Right lobe of liver (tissue), 6 donors: ENCODE results near the gene WSCD2. TPM values are rescaled to one million over a fixed set of nuclear protein-coding genes. Genes with fewer than 3 reads are reported as not detected.

Source experiments
- ATAC-seq, 4 donors: fragments of 200-7000 bp; cut with Tn5 transposase; one replicate each; pipeline ENCODE4 v1.9.1; 2020; ENCODE audit warnings: mild to moderate bottlenecking in 4 of 4, moderate library complexity in 4 of 4
- DNase-seq, 3 donors: peaks; one replicate each; pipeline ENCODE4 v3.0.0-alpha.2; 2020
- H3K27ac ChIP-seq, 3 donors: fragments of 200-600 bp; one replicate each; pipeline ENCODE4 v1.8.0; 2022
- H3K27me3 ChIP-seq, 2 donors: fragments of 200-600 bp; one replicate each; pipeline ENCODE4 v1.8.0; 2022
- H3K36me3 ChIP-seq, 4 donors: fragments of 200-600 bp; sonication (generic) in 1 of 4; one replicate each; pipeline versions ENCODE4 v1.5.1 to v1.8.0; 2017 to 2022; ENCODE audit warnings: control low read depth in 1 of 4
- H3K4me1 ChIP-seq, 4 donors: fragments of 200-600 bp; sonication (generic) in 1 of 4; one replicate each; pipeline versions ENCODE4 v1.5.1 to v1.8.0; 2017 to 2022; ENCODE audit warnings: control low read depth in 1 of 4
- H3K4me3 ChIP-seq, 3 donors: fragments of 200-600 bp; one replicate each; pipeline ENCODE4 v1.8.0; 2022
- H3K9me3 ChIP-seq, 4 donors: fragments of 200-600 bp; sonication (generic) in 1 of 4; one replicate each; pipeline versions ENCODE4 v1.5.1 to v1.8.0; 2017 to 2022; ENCODE audit warnings: control low read depth in 1 of 4
- POLR2A ChIP-seq: fragments of 450-650 bp; IDR thresholded peaks from one replicate; pipeline ENCODE4 v1.6.1; 2017; ENCODE audit warnings: antibody characterized with exemption, mild to moderate bottlenecking
- WGBS: methylation state at CpG from one replicate; pipeline ENCODE4 v1.1.6; 2018; ENCODE audit warnings: low coverage, low lambda C conversion rate; ENCODE audit not compliant: insufficient coverage; ENCODE audit errors: missing lambda C conversion rate; 5-methylcytosine and 5-hydroxymethylcytosine counted together
- intact Hi-C, 2 donors: fragments of 100-400 bp; cut with DNase I; formaldehyde crosslinking; loops; one replicate each; pipeline versions ENCODE4 v1.11.2 to v1.14.1; 2022
- total RNA-seq, 6 experiments: library from RNA; depleted of rRNA in 2 of 6; stranded (reverse); fragments of >200 nt in 2 of 6; fragmentation: NEBNext Ultra II Directional in 3 of 6; extraction: Animal tissue kit (Norgen Biotek cat#: 25700) in 3 of 6; gene quantifications; one replicate each; pipeline versions ENCODE4 v1.1.0 to v1.2.4, GENCODE V29; 2016 to 2023
- TF ChIP-seq, protein P1 (sequence below), 4 donors: fragments of 200-600 bp in 3 of 4; fragments of 450-650 bp in 1 of 4; IDR thresholded peaks; one replicate each; pipeline versions ENCODE4 v1.5.1 to v1.8.0; 2016 to 2022; ENCODE audit warnings: antibody characterized with exemption in 4 of 4, mild to moderate bottlenecking in 2 of 4
- donor health status: DM: no; HTN: yes; CAD: no.
- donor health status: DM: no; HTN: no; CAD: no.
- donor health status: DM: no; HTN: no; CAD: no.
- donor health status: DM: no; HTN: yes; CAD: no.
- donor health status: DM: no; HTN: yes; CAD: no.

Gene WSCD2
- total RNA-seq, 6 experiments from 2014 or later: not detected

DNA sequence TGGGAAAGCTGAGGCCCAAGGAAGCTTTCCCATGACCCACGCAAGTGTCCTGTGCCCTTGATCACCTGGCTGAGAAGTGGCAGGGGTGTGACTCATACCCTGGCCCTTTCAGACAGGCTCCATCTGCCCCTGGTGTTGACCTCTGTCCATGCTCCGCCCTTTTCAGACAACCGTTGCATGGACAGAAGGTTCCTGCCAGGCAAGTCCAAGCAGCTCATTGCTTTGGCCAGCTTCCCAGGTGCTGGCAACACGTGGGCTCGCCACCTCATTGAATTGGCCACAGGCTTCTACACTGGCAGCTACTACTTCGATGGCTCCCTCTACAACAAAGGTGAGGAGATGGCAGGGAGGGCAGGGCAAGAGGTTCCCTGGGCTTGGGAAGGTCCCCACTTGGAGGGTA lies 103.5 kb downstream of the WSCD2 start:
- no peaks in the 10 kb centered on the region for H3K36me3 ChIP-seq
- no peaks in the 10 kb centered on the region for H3K9me3 ChIP-seq
- H3K4me1 ChIP-seq: no peaks in the 10 kb centered on the region
- H3K27me3 ChIP-seq: no peaks in the 10 kb centered on the region
- H3K27ac ChIP-seq: no peak overlapping the region
- ATAC-seq: peak; percentile 7 to 67 (median 41)
- intact Hi-C loops: no loop called here
- TF ChIP-seq, protein P1, sequence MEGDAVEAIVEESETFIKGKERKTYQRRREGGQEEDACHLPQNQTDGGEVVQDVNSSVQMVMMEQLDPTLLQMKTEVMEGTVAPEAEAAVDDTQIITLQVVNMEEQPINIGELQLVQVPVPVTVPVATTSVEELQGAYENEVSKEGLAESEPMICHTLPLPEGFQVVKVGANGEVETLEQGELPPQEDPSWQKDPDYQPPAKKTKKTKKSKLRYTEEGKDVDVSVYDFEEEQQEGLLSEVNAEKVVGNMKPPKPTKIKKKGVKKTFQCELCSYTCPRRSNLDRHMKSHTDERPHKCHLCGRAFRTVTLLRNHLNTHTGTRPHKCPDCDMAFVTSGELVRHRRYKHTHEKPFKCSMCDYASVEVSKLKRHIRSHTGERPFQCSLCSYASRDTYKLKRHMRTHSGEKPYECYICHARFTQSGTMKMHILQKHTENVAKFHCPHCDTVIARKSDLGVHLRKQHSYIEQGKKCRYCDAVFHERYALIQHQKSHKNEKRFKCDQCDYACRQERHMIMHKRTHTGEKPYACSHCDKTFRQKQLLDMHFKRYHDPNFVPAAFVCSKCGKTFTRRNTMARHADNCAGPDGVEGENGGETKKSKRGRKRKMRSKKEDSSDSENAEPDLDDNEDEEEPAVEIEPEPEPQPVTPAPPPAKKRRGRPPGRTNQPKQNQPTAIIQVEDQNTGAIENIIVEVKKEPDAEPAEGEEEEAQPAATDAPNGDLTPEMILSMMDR (IDR thresholded peaks at IDR 0.05): no peak
- no peak for TF ChIP-seq POLR2A
- DNase-seq: no peak
- WGBS: no CpG with 5 or more reads among the region's 6 CpGs
- H3K4me3 ChIP-seq: no peak overlapping the region

DNA sequence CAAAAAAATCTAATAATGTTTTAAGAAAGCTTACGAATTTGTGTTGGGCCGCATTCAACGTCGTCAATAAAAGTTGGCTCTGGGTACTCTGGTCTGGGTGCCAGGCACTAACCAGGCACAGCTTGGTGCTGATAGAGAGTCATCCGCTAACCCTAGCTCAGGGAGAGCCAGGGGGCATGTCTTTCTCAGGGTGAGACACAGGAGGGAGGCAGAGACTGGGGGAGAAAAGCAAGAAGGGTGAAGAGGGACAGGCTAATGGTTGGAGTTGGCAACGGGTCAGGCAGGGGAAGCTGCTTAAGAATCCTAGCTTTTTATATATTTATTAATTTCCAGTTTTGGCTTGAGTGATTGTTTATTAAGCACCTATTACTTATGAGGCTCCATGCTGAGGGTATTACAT lies 105.1 kb downstream of the WSCD2 start:
- intact Hi-C loops: no loop called here
- H3K36me3 ChIP-seq: no peaks in the 10 kb centered on the region
- H3K27me3 ChIP-seq: no peaks in the 10 kb centered on the region
- H3K4me3 ChIP-seq: no peak overlapping the region
- TF ChIP-seq, protein P1 (IDR thresholded peaks at IDR 0.05): peak in 1 of 4 donors; percentile 14
- TF ChIP-seq POLR2A: no peak
- ATAC-seq (peak in 1 of 4 donors; percentile 40), DNase-seq (no peak)
- H3K27ac ChIP-seq: no peak overlapping the region
- H3K4me1 ChIP-seq: no peaks in the 10 kb centered on the region
- no peaks in the 10 kb centered on the region for H3K9me3 ChIP-seq
- 59% methylated on average over 6 of the region's 6 CpGs for WGBS

DNA sequence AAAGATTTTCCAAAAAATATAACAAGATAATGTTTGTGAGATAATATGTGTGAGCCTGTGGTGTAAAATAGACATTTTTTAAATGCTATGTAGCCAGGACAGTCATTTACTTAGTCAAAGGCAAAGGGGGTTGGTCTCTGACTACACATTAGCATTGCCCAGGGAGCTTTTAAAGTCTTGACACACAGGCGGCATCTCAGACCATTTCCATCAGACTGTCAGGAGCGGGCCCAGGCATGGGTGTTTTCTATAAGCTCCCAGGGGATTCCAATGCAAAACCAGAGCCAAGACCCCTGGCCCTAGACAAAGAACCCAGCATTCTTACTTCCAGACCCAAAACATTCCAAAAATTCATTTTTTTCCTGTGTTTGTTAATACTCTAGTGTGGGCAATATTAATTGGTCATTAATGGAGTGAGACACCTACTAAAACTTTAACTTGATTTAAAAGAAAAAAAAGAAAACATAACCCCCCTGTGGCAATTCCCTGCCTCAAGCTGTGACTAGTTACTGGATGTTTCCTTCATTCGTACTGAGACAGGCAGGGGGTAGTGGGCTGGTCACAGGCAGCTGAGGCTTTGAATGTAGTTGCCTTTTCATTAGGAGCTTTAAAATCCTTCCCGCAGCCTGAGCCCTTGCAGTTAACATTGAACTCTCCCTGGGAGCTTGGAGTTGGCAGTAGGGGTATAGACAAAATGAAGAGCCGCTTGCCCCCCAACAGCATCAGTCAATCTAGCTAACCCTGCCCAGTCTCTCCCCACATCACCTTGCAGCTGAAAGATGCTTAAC lies 106.3 kb downstream of the WSCD2 start:
- intact Hi-C loops: no loop called here
- DNase-seq: no peak

DNA sequence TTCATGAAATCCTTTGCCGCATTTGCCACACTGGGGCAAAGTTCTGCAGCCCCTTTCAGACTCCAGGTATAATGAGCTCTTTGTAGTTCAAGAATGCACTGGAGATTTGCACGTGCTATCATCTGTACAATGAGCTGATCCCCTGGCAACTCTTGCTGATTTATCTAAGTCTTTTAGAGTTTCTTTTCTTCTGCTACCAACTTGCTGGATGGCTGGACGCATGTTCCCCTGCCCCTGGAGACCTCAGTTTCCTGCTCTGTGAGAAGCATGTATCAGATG lies 106.8 kb downstream of the WSCD2 start:
- Histone ChIP-seq H3K27me3 (no peaks in the 10 kb centered on the region), H3K27ac (no peak overlapping the region), H3K36me3 (no peaks in the 10 kb centered on the region), H3K9me3 (no peaks in the 10 kb centered on the region), H3K4me3 (no peak overlapping the region), H3K4me1 (no peaks in the 10 kb centered on the region)
- TF ChIP-seq, protein P1 (IDR thresholded peaks at IDR 0.05): no peak
- no peak for TF ChIP-seq POLR2A
- no peak for DNase-seq
- WGBS: 7% methylated on average over 2 of the region's 3 CpGs
- intact Hi-C loops: no loop called here
- no peak for ATAC-seq

More for the DNA sequence above, 106.3 kb downstream of the WSCD2 start:
- Histone ChIP-seq H3K27me3 (no peaks in the 10 kb centered on the region), H3K4me3 (no peak overlapping the region), H3K36me3 (no peaks in the 10 kb centered on the region), H3K9me3 (no peaks in the 10 kb centered on the region), H3K27ac (no peak overlapping the region), H3K4me1 (no peaks in the 10 kb centered on the region)
- TF ChIP-seq, protein P1 (IDR thresholded peaks at IDR 0.05): no peak
- TF ChIP-seq POLR2A: no peak
- WGBS: 48% methylated on average over 4 of the region's 5 CpGs
- no peak for ATAC-seq
